ENCODE measurements around the gene EIF2B5. TPM values are rescaled to one million over a fixed set of nuclear protein-coding genes. Genes with fewer than 3 reads are reported as not detected.
"Not testable (repeated sequence)": the region's sequence is repeated elsewhere in the genome, so short reads cannot be mapped to it uniquely, and the experiment has no call there.

EIF2B5 gene
- total and polyA plus RNA-seq, 7 donors: 26.0 to 48.1 (median 33.2) TPM

DNA sequence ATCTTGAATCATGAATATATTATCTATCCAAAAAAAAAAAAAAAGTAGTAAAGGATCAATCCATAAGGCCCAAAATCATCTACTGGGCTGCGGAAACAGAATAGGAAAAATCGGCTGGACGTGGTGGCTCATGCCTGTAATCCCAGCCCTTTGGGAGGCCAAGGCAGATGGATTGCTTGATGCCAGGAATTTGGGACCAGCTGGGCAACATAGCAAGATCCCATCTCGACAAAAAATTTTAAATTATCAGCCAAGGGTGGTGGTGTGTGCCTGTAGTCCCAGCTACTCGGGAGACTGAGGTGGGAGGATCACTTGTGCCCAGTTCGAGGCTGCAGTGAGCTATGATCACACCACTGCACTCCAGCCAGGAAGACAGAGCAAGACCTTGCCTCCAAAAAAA, 14.0 kb downstream of the EIF2B5 start:
- Histone ChIP-seq H3K4me3 (no peak overlapping the region), H3K27me3 (no peaks in the 10 kb centered on the region), H3K27ac (no peak overlapping the region), H3K9me3 (no peaks in the 10 kb centered on the region), H3K4me1 (peaks cover 0 to 18% (median 7%) of the 10 kb centered on the region in 4 donors), H3K36me3 (peaks cover 6 to 26% (median 14%) of the 10 kb centered on the region in 4 donors)
- TF ChIP-seq POLR2A (IDR thresholded peaks at IDR 0.05) (no peak), POLR2AphosphoS5 (IDR thresholded peaks at IDR 0.05) (no peak)
- TF ChIP-seq, protein P1, sequence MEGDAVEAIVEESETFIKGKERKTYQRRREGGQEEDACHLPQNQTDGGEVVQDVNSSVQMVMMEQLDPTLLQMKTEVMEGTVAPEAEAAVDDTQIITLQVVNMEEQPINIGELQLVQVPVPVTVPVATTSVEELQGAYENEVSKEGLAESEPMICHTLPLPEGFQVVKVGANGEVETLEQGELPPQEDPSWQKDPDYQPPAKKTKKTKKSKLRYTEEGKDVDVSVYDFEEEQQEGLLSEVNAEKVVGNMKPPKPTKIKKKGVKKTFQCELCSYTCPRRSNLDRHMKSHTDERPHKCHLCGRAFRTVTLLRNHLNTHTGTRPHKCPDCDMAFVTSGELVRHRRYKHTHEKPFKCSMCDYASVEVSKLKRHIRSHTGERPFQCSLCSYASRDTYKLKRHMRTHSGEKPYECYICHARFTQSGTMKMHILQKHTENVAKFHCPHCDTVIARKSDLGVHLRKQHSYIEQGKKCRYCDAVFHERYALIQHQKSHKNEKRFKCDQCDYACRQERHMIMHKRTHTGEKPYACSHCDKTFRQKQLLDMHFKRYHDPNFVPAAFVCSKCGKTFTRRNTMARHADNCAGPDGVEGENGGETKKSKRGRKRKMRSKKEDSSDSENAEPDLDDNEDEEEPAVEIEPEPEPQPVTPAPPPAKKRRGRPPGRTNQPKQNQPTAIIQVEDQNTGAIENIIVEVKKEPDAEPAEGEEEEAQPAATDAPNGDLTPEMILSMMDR (IDR thresholded peaks at IDR 0.05): no peak
- intact Hi-C loops (cut with DNase I): no loop called here
- DNase-seq: no peak
- WGBS, 2 donors: 92% methylated on average over 6 of the region's 6 CpGs

DNA sequence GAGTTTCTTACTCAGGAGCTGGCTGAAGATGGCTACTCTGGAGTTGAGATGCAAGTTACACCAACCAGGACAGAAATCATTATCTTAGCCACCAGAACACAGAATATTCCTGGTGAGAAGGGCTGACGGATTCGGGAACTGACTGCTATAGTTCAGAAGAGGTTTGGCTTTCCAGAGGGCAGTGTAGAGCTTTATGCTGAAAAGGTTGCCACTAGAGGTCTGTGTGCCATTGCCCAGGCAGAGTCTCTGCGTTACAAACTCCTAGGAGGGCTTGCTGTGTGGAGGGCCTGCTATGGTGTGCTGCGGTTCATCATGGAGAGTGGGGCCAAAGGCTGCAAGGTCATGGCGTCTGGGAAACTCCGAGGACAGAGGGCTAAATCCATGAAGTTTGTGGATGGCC, 14.6 kb downstream of the EIF2B5 start:
- Histone ChIP-seq H3K4me1 (peaks cover 0 to 23% (median 13%) of the 10 kb centered on the region in 4 donors), H3K36me3 (peaks cover 0 to 20% (median 7%) of the 10 kb centered on the region in 4 donors)
- DNase-seq; intact Hi-C loops (cut with DNase I); H3K9me3 ChIP-seq; H3K4me3 ChIP-seq; H3K27ac ChIP-seq; H3K27me3 ChIP-seq: not testable (repeated sequence)
- WGBS, 2 donors: 63 to 77% methylated on average over 6 of the region's 6 CpGs

DNA sequence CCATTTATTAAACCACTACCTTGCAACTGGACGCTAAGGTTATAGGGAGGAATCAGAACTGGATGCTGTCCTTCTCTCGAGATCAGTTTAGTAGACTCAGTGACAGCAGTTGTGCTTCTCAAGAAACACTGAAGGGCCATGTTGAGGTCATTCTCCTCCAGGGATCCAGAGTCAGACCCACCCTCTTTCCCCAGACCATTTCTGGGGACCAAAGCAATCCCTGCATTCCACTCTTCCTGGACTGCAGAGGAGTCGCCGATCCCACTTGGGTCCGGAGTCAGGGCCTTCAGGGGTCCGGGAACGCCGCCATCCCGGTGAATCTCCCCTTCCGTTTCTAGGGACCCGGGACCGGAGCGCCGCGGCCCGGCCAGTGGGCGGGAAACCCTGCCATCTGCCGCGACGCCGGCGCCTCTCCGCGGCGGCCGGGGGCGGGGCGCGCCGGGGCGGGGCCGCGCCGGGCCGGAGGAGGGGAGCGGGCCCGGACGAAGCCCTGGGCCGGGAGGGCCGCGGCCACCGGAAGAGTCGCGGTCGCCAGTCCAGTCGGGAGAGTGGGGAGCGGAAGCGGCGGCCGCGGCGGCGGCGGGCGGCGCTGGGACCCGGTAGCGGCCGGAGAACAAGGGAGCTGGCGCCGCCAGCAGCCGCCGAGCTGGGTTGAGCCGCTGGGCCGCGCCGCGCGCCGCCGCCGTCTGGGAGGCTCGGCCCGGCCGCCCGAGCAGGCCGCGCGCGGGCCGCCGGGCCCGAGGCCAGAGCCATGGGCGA, 19.9 kb downstream of the EIF2B5 start, which contains the start of gene DVL3:
TSS of gene DVL3 (plus strand) at position 493 of the 759 bp plus-strand sequence. CDS start at position 752, 259 bp downstream.
- no peaks in the 10 kb centered on the region for H3K9me3 ChIP-seq
- peak within 1 kb of the TSS; percentile 67 to 94 (median 80) for H3K4me3 ChIP-seq
- WGBS, 2 donors: 1% methylated on average over 84 of the region's 84 CpGs
- TF ChIP-seq POLR2AphosphoS5 (IDR thresholded peaks at IDR 0.05) (peak; percentile 36 to 84 (median 68)), POLR2A (IDR thresholded peaks at IDR 0.05) (no peak)
- peak; percentile 81 for DNase-seq
- H3K36me3 ChIP-seq: no peaks in the 10 kb centered on the region
- no peaks in the 10 kb centered on the region for H3K27me3 ChIP-seq
- intact Hi-C loops (cut with DNase I): loop anchor here (2.0 kb wide), 2 partner anchors 20 kb away; partner anchors contain the start of genes AP2M1 and EIF2B5
- peaks cover 0 to 52% (median 47%) of the 10 kb centered on the region in 4 donors for H3K4me1 ChIP-seq
- peak within 1 kb of the TSS; percentile 91 to 97 (median 94) for H3K27ac ChIP-seq

DNA sequence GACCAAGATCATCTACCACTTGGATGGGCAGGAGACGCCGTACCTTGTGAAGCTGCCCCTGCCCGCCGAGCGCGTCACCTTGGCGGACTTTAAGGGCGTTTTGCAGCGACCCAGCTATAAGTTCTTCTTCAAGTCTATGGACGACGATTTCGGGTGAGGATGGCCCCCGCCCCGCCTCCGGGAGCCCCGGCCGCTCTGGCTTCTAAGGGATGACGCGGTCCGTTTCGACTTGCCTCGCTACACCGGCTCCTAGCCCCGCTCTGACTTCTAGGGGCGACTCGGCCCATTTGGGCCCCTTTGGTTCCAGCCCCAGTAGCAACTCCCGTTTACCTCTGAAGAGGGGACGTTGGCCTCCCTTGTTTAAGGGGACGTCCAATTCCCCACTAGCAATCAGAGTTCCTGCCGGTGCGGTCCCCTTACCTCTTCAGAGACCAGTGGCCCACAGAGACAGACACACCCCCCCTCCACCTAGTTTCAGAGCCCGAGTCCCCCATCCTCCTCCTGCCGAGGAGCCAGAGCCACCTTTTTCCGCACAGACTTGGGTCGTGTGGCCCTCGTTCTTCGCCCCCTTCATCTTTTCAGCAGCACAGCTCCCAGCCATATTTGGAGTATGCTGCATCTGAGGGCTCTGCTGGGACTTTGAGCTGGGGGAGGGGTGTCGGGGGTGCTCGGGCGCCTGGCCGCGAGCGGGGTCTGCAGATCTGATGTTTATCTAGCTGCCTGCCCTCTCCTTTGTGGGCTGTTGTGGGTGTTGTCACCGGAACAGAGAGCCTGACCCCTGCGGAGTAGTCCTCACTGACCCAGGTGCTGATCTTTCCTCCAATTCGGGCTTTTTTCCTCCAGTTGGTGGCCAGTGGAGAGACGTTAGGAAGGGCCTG, 20.7 kb downstream of the EIF2B5 start:
- Histone ChIP-seq H3K4me3 (peak overlapping the region; percentile 67 to 94 (median 80)), H3K27me3 (no peaks in the 10 kb centered on the region), H3K27ac (peak overlapping the region; percentile 91 to 97 (median 94)), H3K36me3 (no peaks in the 10 kb centered on the region), H3K4me1 (peaks cover 0 to 60% (median 55%) of the 10 kb centered on the region in 4 donors), H3K9me3 (no peaks in the 10 kb centered on the region)
- TF ChIP-seq POLR2AphosphoS5 (IDR thresholded peaks at IDR 0.05) (no peak), POLR2A (IDR thresholded peaks at IDR 0.05) (no peak), EP300 (IDR thresholded peaks at IDR 0.05) (no peak)
- TF ChIP-seq, protein P1 (IDR thresholded peaks at IDR 0.05): no peak
- peak; percentile 79 for DNase-seq
- intact Hi-C loops (cut with DNase I): loop anchor here (2.0 kb wide), 2 partner anchors 19 to 21 kb away; partner anchors contain the start of genes AP2M1 and EIF2B5
- WGBS, 2 donors: 0 to 1% methylated on average over 47 of the region's 47 CpGs

DNA sequence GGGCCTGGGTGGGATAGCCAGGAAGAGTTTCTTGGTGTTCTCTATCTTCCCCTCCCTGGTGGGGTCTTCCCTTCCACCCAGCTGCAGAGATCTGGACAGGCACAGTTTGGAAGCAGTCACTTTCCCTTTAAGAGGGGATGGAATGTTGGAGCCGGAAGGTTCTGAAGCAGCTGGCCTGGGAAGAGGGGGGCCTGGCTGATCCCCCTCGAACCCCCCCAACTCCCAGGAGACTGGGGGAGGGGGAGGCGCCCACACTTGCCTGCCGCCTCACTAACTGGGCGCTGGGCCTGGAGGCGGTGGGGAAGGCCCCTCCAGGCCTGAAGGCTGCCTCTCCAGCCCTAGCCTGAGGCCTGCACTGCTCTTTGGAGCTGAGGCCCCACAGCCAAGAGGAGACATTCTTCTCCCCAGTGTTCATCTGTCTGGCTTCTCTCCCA, 21.4 kb downstream of the EIF2B5 start:
- peak; percentile 88 for DNase-seq
- Histone ChIP-seq H3K9me3 (no peaks in the 10 kb centered on the region), H3K27ac (peak overlapping the region; percentile 91 to 97 (median 94)), H3K4me1 (peaks cover 0 to 66% (median 62%) of the 10 kb centered on the region in 4 donors), H3K36me3 (no peaks in the 10 kb centered on the region), H3K4me3 (peak overlapping the region; percentile 67 to 94 (median 80)), H3K27me3 (no peaks in the 10 kb centered on the region)
- intact Hi-C loops (cut with DNase I): no loop called here
- TF ChIP-seq, protein P1 (IDR thresholded peaks at IDR 0.05): no peak
- peak in 1 of 4 donors; percentile 12 for TF ChIP-seq EP300 (IDR thresholded peaks at IDR 0.05)
- peak; percentile 7 to 69 (median 50) for TF ChIP-seq POLR2AphosphoS5 (IDR thresholded peaks at IDR 0.05)
- no peak for TF ChIP-seq POLR2A (IDR thresholded peaks at IDR 0.05)
- WGBS, 2 donors: 4 to 8% methylated on average over 6 of the region's 6 CpGs

Measured in sigmoid colon (tissue), 7 donors.